GM12874 (cell line): ENCODE measurements around the gene CCDC120.

Experiments used
- TF ChIP-seq, protein P1 (sequence below): IDR thresholded peaks from 2 replicates; pipeline ENCODE4 v1.5.1; 2011; ENCODE audit warnings: low read depth, mild to moderate bottlenecking, control low read depth, low read length, moderate library complexity; ENCODE audit not compliant: insufficient read depth

CCDC120 gene

DNA sequence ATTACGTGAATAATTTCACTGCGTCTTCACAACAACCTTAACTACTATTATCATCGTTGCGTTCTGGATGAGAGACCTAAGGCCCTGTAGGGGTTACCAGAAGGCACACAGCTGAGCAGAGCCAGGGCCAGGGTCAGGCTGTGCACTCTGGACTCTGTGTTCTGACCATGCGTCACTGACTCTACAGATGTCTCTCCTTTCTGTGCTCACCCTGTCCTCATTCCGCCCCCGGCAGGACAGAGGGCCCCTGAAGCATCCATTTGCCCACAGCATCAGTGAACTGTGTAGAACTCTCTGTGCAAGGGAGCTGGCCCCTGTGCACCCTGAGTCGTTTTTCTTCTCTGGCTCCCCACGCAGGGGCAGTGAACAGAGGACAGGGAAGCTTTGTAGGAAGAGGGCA lies 43.4 kb downstream of the CCDC120 start:
- TF ChIP-seq, protein P1, sequence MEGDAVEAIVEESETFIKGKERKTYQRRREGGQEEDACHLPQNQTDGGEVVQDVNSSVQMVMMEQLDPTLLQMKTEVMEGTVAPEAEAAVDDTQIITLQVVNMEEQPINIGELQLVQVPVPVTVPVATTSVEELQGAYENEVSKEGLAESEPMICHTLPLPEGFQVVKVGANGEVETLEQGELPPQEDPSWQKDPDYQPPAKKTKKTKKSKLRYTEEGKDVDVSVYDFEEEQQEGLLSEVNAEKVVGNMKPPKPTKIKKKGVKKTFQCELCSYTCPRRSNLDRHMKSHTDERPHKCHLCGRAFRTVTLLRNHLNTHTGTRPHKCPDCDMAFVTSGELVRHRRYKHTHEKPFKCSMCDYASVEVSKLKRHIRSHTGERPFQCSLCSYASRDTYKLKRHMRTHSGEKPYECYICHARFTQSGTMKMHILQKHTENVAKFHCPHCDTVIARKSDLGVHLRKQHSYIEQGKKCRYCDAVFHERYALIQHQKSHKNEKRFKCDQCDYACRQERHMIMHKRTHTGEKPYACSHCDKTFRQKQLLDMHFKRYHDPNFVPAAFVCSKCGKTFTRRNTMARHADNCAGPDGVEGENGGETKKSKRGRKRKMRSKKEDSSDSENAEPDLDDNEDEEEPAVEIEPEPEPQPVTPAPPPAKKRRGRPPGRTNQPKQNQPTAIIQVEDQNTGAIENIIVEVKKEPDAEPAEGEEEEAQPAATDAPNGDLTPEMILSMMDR: no peak

DNA sequence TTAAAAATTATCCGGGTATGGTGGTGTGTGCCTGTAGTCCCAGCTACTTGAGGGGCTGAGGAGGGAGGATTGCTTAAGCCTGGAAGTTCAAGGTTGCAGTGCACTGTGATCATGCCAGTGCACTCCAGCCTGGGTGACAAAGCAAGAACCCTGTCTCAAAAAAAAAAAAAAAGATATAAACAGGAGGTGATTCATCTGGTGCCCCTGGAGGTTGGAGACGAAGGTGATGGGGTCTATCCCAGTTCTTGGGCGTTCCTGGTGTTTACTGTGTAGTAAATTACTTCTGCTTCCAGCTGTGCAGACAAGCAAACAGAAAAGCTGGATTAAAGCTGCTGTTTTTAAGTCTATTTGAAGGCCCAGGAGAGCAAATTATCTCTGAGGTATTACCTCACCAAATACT lies 44.8 kb downstream of the CCDC120 start:
- TF ChIP-seq, protein P1: no peak

DNA sequence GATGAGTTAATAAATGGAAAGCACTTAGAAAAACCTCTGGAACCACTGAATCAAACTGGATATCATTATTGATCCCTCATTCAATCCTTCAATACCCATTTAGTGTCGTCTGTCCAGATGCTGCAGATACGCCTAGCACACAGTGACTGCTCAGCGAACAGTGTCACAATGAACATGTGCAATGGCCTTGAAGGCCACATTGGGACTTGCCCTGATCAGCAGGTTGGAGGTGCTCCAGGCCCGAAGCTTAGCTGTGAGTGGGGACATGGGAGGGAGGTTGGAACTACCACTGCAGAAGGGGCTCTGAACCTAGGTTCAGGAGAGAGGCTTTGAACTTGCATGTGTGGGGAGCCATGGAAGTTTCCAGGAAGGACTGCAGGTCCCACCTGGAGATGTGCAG lies 47.5 kb downstream of the CCDC120 start:
- TF ChIP-seq, protein P1: no peak

DNA sequence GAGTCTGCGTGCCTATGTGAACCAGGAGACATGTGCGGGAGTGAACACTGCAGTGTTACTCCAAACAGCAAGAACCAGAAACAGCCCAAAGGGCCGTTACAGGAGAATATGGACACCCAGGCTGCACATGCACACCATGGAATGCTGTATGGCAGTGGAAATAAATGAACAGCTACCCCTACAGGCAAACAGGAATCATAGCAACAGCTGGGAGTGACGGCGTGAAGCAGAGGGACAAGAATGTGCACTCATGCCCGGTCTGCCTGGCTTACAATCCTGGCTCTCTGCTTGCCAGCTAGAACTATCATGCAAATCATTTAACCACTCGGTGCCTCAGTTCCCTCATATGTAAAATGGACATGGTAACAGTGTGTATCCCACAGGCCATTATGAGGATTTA lies 48.1 kb downstream of the CCDC120 start:
- TF ChIP-seq, protein P1: peak; percentile 36; the same call in 1 of the 2 replicates

DNA sequence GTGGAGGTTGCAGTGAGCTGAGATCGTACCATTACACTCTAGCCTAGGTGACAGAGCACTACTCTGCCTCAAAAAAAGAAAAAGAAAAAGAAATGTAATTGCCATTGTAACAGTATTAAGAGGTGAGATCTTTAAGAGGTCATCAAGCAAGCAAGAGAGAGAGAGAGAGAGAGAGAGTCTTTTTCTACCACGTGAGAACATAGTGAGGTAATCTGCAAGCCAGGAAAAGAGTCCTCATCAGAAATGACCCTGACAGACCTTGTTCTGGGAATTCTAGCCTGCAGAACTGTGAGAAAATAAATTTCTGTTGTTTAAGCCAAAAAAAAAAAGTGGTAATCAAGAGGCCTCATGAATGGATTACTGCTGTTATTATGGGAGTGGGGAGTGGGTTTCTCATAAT lies 49.8 kb downstream of the CCDC120 start:
- TF ChIP-seq, protein P1: no peak

DNA sequence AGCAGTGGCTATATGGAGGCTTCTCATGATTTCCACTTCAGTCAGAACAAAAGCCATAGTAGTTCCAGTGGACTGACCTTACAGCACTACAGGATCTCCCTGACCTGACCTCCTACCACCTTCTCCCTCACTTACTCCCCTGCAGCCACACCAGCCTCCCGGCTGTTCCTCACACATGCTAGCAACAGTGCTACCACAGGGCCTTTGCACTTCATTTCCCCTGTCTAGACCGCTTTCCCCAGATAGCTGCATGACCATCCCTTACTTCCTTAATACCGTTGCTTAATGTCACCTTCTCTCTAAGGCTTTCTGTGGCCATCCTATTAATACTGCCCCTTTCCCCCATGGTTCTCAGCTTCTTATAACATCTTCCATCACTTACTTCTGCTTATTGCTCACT lies 51.6 kb downstream of the CCDC120 start:
- TF ChIP-seq, protein P1: no peak

DNA sequence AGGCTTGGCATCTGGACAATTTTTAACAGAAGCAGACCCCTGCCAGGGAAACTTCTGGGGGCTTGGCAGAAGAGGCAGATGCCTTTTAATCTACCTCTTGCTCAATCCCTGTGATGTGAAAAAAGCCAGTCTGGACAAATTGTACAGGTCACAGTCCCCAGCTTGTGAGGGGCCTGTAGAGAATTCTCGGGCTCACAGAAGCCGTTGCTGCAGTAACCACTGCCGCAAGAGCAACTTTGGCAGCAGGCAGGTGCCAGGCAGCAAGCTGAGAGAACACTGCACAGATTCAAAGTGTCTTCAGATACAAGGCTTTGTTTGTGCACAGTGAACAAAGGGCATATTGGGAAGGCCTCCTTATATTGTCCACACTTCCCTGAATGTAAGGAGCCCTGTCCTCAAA lies 53.0 kb downstream of the CCDC120 start:
- TF ChIP-seq, protein P1: no peak

DNA sequence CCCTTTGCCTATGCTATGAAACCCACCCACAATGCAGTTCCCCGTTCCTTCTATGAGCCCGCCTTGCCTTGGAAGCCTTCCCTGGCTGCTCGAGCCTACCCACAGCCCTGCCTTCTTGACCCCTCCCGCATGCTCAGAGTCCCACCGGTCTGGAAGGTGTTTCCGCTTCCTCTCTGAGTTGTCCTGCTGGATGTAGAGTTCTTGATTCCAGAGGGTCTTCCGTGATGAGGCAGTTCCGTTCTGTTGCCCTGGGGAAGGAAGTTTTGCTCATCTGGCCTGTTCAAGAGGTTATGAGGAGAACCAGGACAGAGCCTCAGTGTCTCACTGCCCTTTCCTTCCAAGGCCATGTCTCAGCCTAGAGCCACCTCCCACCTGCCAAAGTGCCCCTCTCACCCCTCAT lies 57.3 kb downstream of the CCDC120 start:
- TF ChIP-seq, protein P1: no peak
